Lung microvascular endothelial cell (primary cell): ENCODE data around the gene TRIM13. TPM values are rescaled to one million over a fixed set of nuclear protein-coding genes. Genes with fewer than 3 reads are reported as not detected.
"Not testable (repeated sequence)": the region's sequence is repeated elsewhere in the genome, so short reads cannot be mapped to it uniquely, and the experiment has no call there.

ENCODE experiments used
- DNase-seq, 2 donors: peaks; one replicate each; pipeline versions ENCODE4 v3.0.0 to v3.0.0-alpha.2; 2010; ENCODE audit warnings: low read depth in 2 of 2
- total RNA-seq: library from RNA; depleted of rRNA; stranded (reverse); fragments of >200 nt; gene quantifications from 2 replicates; pipeline ENCODE4 v1.2.1, GENCODE V29; 2014

The TRIM13 gene, protein sequence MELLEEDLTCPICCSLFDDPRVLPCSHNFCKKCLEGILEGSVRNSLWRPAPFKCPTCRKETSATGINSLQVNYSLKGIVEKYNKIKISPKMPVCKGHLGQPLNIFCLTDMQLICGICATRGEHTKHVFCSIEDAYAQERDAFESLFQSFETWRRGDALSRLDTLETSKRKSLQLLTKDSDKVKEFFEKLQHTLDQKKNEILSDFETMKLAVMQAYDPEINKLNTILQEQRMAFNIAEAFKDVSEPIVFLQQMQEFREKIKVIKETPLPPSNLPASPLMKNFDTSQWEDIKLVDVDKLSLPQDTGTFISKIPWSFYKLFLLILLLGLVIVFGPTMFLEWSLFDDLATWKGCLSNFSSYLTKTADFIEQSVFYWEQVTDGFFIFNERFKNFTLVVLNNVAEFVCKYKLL
- 18.1 and 30.0 TPM in 2 replicates for total RNA-seq

DNA sequence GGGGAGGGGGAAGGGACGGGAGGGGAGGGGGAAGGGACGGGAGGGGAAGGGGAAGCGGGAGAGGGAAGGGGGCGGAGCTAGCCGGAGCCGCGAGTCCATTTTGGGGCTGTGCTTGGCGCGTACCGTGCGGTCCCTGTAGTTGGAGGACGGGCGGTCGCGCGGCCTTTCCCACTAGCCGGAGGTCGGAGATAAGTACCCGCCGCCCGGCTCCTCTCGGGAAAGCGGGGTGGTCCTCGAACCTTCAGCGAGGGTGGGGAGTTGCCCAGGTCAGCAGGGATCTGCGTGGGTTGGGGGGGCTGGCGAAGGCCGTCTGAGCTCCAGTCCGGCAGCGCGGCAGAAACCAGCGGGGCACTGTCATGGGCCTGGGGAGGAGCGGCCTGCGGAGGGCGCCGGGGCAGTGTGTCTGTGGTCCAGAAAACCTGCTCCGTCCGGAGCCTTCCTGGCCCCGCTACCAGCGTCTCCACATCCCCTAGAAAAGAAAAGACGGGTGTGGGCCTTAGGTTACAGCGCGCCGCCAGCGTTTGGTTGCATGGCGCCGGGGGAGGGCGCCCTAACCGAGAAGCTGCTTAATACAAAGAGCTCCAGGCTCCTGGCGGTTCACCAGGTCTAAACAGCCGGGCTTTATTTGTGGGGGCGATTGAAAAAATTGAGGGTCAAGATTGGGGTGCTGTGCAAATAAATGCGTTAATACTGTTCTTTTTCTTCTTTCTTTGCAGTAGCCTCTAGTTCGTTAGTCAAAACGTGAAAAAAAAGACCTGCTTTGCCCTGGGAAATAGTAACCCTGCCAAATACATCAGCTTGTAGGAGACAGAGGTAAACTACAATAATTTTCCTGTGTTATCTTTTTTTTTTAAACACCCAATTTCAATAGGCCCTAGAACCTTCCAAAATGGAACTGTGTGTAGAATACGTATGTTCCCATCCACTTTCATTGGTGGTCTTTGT is at the start of gene TRIM13:
Gene TRIM13 (plus strand): TSS at position 92 of the 945 bp plus-strand sequence. CDS start 14,899 bp downstream, outside the sequence.
- DNase-seq, result peak; percentile 93 to 94

DNA sequence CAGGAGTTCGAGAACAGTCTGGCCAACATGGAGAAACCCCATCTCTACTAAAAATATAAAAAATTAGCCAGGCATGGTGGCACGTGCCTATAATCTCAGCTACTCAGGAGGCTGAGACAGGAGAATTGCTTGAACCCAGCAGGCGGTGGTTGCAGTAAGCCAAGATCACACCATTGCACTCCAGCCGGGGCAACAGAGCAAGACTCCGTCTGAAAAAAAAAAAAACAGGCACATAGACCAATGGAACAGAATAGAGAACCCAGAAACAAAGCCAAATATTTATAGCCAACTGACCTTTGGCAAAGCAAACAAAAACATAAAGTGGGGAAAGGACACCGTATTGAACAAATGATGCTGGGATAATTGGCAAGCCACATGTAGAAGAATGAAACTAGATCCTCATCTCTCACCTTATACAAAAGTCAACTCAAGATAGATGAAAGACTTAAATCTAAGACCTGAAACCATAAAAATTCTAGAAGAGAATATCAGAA is 48.0 kb upstream of the TRIM13 start:
- DNase-seq, result not testable (repeated sequence)

DNA sequence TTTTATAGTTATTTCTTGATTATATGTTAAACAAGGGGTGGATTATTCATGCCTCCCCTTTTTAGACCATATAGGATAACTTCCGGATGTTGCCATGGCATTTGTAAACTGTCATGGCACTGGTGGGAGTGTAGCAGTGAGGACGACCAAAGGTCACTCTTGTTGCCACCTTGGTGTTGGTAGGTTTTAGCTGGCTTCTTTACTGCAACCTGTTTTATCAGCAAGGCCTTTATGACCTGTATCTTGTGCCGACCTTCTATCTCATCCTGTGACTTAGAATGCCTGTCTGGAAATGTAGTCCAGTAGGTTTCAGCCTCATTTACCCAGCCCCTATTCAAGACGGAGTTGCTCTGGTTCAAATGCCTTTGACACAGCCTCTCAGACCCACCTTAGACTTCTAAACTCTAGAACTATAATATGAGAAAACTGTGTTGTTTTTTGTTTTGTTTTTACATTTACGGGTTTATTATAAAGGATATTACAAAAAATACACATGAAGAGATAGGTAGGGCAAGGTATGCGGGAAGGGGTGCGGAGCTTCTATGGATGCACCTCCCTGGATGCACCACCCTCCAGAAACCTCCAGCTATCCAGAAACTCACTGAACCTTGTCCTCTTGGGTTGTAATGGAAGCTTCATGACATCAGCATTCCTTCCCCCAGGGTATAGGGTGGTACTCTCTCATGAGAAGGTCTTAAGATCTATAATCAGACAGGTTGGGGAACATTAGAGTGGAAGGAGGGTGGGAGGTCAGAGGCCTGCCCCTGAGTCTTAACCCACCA is 44.9 kb upstream of the TRIM13 start:
- no peak for DNase-seq

DNA sequence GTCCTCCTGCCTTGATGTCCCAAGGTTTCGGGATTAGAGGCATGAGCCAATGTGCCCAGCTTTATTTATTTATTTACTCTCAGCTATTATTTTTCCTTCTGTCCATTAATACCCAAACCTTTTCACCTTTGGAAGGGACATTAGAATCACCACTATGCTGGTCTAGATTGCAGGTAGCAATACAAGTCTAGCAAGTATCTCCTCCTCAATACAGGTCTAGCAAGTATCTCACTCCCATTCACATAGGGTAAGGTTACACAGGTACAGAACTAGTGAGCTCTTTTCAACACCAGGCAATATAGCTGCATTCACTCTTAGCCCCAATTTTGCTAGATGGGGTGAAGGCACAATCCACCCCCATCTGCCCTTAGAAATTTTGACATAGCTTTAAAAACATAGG is 43.3 kb upstream of the TRIM13 start:
- DNase-seq, result no peak

DNA sequence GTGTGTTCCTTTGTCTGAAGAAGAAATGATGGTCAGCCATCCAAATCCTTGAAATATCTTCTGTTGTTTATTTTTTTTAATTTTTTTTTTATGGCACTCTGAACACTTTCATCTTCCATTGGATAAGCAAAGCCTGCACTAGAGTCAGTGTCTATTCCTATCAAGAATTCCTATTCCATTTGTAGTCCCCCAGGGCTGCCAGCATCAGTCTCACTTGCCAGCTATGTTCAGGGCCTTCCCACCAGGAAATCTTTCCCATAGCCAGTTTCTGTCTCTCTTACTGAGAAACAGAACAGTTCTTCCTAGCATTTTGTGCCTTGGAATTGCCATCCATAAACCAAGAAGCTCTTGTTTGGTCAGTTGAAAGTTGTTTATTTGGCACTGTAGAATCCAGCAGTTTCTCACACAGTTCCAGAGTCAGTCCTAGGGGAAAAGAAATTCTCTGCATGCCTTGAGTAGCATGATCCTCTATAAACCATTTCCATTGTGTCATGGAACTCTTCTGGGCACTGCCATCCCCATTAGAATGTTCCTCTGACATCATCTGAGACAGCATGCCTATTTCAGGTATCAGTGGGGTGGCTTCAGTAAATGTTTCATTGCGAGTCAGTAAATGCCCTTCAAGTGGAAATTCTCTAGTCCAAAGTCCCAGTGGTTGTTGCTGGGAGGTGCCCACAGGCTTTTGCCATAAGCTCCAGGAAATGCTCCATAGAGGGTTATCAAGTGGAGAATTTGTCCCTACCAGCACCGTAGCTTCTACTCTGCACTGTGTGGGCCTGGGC is 42.0 kb upstream of the TRIM13 start:
- DNase-seq, result no peak

DNA sequence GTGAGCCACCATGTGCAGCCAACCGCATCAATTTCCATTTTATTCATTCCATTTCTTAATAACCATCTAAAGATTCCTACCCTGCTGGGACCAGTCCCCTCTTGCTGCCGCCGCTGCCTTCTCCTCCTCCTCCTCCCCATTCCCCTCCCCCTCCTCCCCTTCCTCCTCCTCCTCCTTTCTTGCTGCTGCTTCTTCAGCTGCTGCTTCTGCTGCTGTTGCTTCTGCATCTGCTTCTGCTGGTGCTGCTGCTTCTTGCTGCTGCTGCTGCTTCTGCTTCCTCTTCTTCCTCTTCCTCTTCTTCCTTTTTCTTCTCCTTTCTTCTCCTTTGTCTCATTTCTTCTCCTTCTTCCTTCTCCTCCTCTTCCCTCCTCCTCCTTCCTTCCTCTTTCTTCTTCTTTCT is 40.7 kb upstream of the TRIM13 start:
- DNase-seq, result no peak

DNA sequence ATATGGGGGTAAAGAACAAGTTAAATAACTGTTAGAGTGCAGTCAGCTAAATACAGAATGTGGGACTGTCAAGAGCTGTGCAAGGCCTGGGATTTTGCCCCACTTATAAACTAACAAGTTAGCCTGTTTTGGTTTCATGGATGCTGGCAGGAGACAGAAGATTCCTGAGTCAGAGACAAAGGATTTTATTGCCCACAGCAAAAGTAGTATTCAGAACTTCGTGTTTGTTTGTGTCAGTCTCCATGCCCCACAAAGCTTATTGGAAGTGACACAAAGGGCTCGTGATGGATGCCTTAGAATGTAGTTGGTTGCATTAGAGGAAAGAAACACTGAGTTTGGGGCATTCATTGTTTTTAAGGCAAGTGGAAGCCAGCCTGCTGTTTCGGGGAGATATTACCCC is 38.5 kb upstream of the TRIM13 start:
- no peak for DNase-seq

DNA sequence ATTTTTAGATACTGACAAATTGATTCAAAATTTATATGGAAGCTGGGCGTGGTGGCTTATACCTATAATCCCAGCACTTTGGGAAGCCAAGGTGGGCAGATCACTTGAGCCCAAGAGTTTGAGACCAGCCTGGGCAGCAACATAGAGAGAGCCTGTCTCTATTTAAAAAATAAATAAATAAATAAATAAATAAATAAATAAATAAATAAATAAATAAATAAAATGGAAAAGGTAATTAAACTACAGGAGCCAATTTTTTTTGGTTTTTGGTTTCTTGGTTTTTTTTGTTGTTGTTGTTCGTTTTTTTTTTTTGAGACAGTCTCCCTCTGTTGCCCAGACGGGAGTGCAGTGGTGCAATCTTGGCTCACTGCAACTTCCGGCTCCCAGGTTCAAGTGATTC is 29.4 kb upstream of the TRIM13 start:
- DNase-seq, result no peak

DNA sequence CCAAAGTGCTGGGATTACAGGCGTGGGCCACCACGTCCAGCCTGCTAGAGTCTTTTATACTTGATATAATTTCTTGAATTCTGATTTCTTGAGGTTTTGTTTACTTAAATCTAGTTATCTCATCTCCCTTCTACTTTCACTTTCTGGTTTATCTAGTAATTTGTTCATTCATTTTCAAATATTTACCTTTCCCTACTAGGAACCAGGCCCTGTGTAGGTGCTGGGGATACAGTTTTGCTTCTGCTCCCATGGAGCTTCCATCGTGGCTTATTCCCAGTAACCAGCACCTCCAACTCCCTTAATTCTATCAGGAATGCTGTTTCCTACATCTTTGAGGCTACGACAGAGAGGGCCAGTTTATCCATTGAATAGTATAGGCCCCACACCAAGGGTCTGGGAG is 24.1 kb upstream of the TRIM13 start:
- no peak for DNase-seq

DNA sequence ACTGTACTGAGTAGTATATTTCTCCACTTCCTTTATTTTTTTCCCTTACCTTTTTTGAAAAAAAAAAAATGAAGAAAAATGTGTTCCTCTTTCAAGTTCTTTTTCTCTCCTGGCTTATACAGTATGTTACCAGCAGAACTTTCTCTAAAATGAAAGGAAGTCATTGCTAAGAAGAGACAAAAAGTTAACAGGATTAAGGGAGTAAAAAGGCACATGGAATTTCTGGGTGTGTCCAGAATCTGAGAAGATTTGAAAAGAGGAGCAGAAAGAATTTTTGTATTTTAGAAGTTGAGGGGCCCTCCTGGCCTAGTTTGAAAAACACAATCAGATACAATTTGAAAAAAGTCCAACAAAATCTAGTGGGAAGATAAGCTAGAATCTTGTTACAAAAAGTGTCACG is 21.0 kb upstream of the TRIM13 start:
- no peak for DNase-seq

DNA sequence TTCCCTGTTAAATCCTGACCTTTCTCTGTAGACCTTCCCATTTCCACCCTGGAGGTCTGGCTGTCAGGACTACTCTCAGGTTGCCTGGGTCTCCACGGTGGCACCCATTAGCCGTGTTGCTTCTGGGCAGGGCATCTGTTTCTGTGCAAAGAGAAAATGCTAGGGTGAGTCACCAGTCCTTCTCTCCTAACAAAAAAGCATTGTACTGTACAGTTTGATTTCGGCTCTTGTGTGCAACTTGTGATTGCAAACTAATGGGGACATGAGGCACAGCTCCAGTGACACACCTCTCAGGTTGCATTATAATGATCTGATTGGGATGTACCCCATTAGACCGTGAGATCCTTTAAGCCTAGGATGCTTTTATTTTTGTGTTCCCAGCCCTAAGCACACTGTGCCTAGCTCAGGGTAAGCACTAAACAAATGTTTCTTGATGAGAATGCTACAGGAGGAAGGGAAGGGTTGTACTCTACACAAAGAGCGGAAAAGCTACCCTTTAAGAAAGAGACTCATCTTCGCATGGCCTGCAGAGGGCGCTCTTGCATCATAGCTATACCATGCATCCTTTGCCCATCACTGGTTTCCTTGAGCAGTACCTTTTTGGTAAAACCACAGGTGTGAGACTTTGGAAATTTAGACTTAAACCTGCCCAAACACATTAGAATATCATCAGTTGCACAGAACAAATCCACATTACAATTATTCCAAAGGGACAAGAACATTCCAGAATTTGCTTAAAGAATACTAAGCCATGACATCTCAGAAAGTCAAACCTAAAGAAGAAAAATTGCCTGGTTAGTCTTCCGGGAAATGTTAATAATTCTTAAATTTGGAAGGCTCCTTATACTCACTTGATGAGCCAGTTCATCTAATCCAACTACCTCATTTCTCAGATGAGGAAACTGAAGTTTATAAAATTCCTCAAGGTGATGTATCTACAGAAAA is 20.3 kb upstream of the TRIM13 start:
- DNase-seq, result peak; percentile 77 to 84

DNA sequence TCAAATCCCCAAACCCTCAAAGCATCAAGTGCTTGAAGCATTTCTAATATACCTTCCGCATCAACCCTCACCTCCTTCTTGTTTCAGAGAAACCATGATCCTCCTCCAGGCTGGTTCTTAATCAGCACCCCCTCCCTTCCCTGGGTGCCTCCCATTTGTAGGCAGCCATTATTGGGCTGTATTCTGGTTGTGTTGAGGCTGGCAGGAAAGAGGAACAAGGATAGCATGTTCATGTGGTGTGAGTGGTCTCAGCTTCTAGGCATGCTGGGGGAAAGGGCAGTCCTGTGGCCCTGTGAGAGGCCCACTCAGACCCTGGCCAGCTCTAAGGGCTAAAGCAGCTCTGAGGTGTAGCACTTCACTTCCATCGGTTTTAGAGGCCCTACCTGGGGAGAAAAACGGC is 18.9 kb upstream of the TRIM13 start:
- DNase-seq, result no peak

DNA sequence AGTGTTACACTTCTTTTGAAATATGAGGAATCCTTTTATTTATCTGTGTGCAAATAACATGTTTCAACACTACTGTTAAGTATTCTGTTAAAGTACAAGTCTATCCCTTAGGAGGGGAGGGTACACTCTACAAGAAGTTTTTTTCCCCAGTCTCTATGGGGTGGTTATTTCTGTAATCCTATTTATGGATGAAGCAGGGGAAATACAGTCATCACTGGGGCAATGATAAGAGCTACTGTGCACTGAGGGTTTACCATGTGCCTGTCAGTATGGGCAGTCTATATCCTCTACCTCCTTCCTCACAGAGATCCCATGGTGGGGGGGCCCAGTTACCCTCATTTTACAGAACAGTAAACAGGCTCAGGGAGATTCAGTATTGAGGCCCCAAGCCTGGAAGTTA is 16.6 kb upstream of the TRIM13 start:
- DNase-seq, result no peak

DNA sequence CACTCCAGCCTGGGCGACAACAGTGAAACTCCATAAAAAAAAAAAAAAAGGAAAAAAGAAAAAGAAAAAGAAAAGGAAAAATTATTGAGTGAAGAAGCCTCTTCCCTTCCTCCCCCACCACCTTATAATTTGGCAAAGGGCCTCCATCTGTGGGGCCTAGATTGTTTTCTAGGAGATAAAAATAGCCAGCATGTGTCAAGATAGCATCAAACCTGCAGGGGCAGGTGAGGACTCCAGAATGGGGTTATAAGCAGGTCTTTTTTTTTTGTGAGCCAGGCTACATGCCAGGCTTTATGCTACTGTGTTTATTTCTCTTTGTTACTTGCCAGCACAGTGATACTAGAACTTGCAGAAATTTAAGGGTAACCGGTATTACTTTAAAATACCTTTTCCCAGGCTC is 11.7 kb upstream of the TRIM13 start:
- no peak for DNase-seq

DNA sequence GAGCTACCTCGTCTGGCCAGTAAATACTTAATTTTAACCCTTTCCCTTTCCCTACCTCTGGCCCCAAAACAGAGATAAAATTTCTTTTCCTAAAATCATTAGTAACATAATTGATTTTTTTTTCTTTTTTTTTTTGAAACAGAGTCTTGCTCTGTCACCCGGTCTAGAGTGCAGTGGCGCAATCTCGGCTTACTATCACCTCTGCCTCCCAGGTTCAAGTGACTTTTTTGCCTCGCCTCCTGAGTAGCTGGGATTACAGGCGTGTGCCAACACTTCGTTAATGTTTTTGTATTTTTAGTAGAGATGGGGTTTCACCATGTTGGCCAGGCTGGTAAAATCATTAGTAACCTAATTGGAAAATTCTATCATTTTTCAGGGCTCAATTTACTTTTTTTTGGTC is 10.4 kb upstream of the TRIM13 start:
- no peak for DNase-seq

DNA sequence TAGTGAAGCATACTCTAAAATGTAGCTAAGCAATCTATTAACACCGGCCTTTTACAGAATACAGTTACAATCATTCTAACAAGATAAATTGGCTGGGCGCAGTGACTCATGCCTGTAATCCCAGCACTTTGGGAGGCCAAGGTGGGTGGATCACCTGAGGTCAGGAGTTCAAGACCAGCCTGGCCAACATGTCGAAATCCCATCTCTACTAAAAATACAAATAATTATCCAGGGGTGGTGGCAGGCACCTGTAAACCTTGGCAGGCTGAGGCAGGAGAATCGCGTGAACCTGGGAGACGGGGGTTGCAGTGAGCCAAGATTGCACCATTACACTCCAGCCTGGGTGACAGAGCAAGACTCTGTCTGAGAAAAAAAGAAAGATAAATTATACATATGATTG is 6.2 kb upstream of the TRIM13 start:
- DNase-seq, result not testable (repeated sequence)

DNA sequence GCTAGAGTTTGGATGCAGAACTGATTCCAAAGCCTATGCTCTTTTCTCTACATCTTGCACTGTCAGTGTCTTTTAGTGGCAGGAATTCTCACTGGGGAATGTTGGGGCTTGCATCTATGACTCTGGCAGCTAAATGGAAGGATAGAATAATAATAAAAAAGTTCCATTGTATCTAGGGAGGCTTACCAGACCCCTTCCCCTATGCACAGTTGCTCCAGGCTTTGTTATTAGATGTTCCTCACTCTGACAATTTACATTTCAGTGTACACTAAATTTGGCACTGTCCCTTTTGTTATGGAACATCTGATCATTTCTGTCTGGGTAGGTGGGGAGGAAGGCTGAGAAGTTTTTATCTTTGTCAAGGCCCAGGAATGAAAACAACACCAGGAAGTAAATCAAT is 3.7 kb upstream of the TRIM13 start:
- no peak for DNase-seq

DNA sequence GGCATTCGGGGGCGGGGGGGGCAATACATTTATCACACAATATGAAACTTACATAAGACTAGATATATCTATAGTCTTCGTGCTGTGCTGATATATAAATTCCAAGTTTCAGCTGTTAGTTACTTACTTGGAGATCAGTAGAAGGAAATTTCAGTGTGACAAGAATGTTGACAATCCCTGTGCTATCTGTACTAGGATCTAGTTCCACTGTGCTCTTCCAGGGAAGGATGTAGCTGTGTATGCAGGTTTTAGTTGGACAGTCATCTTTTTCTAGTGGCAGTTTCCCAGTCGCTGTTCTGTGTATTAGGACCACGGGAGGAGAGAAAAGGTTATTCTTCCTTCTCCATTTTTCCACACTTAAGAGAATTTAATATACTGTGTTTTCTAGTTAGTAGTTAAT is 3.2 kb upstream of the TRIM13 start:
- DNase-seq, result no peak

DNA sequence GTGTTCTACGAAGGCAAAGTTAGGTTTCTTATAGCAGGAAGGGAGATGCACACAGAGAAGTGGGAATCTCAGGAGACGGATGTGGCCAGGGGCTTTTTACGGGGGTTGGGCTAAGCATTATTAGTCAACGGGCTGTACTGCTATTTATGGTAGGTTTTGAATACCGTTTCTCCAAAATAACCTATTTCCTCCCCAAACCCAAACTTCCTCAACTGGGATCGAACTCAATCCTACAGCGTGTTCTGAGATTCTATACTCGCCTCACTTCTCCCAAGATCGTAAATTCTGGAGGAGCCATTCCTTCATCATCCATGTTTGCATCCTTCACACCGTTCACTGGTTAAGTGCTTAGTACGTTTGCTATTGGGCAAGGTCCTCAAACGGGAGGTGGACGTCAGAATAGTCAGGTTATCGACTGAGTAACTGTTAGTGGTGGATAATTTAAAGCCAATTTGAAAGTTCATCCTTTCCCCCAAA is 1.2 kb upstream of the TRIM13 start:
- peak; percentile 35 to 53 for DNase-seq
